Measurements from ENCODE around the gene HERC4.

The HERC4 gene

GRCh38 chr10:68074775-68075549, at the start of gene HERC4:
HERC4 (minus strand) TSS chr10:68075283; CDS start chr10:68073108, 2,175 bp downstream.
- peak; percentile 94 for DNase-seq

GRCh38 chr10:68124718-68125117, 49.6 kb upstream of the HERC4 start:
- DNase-seq = no peak

- no peak for DNase-seq
Measured at GRCh38 chr10:68121852-68122251, 46.8 kb upstream of the HERC4 start.

GRCh38 chr10:68121020-68121743, 46.1 kb upstream of the HERC4 start:
- no peak for DNase-seq

- DNase-seq = no peak
Measured at GRCh38 chr10:68118657-68119056, 43.6 kb upstream of the HERC4 start.

- no peak for DNase-seq
Measured at GRCh38 chr10:68112837-68113236, 37.8 kb upstream of the HERC4 start.

GRCh38 chr10:68111584-68111983, 36.5 kb upstream of the HERC4 start:
- no peak for DNase-seq

GRCh38 chr10:68110027-68110426, 34.9 kb upstream of the HERC4 start:
- DNase-seq = no peak

GRCh38 chr10:68109331-68109730, 34.2 kb upstream of the HERC4 start, which contains the start of gene MYPN:
MYPN (plus strand) TSS chr10:68109488; CDS start chr10:68121439, 11,951 bp downstream.
- DNase-seq = no peak

GRCh38 chr10:68108653-68109052, 33.6 kb upstream of the HERC4 start:
- no peak for DNase-seq

GRCh38 chr10:68108051-68108450, 33.0 kb upstream of the HERC4 start:
- no peak for DNase-seq

GRCh38 chr10:68107651-68108050, 32.6 kb upstream of the HERC4 start:
- no peak for DNase-seq

GRCh38 chr10:68106656-68107055, 31.6 kb upstream of the HERC4 start:
- no peak for DNase-seq

GRCh38 chr10:68105820-68106219, 30.7 kb upstream of the HERC4 start:
- DNase-seq = no peak

GRCh38 chr10:68103901-68104300, 28.8 kb upstream of the HERC4 start:
- DNase-seq = no peak

GRCh38 chr10:68103261-68103878, 28.3 kb upstream of the HERC4 start:
- no peak for DNase-seq

GRCh38 chr10:68101066-68101465, 26.0 kb upstream of the HERC4 start:
- DNase-seq = no peak

GRCh38 chr10:68099736-68100135, 24.7 kb upstream of the HERC4 start:
- DNase-seq = no peak

- DNase-seq = no peak
Measured at GRCh38 chr10:68096913-68097516, 21.9 kb upstream of the HERC4 start.

- DNase-seq = no peak
Measured at GRCh38 chr10:68095153-68095552, 20.1 kb upstream of the HERC4 start.

GRCh38 chr10:68092512-68092911, 17.4 kb upstream of the HERC4 start:
- DNase-seq = no peak

GRCh38 chr10:68090586-68090985, 15.5 kb upstream of the HERC4 start:
- no peak for DNase-seq

- DNase-seq = no peak
Measured at GRCh38 chr10:68088740-68089139, 13.7 kb upstream of the HERC4 start.
